HepG2 (cell line): Measurements from ENCODE around the gene CHRNB1. TPM values are rescaled to one million over a fixed set of nuclear protein-coding genes. Genes with fewer than 3 reads are reported as not detected.

Experiments used
- HNF1A ChIP-seq, 2 experiments: sonication (generic) in 1 of 2; formaldehyde crosslinking in 1 of 2; IDR thresholded peaks; 2 replicates each; pipeline versions ENCODE4 v1.4.0 to v1.6.1; 2016 to 2020; ENCODE audit warnings: borderline replicate concordance in 1 of 2, low read depth in 1 of 2, mild to moderate bottlenecking in 1 of 2, missing genetic modification reagents in 1 of 2
- ZNF318 ChIP-seq: sonication (generic); formaldehyde crosslinking; IDR thresholded peaks from 2 replicates; pipeline ENCODE4 v1.4.0; 2020; ENCODE audit warnings: mild to moderate bottlenecking, missing genetic modification reagents
- ZNF432 ChIP-seq: sonication (generic); formaldehyde crosslinking; IDR thresholded peaks from 2 replicates; pipeline ENCODE4 v1.5.0; 2020; ENCODE audit warnings: missing genetic modification reagents, mild to moderate bottlenecking, borderline replicate concordance
- polyA plus RNA-seq, 8 experiments: library from polyadenylated mRNA; depleted of rRNA in 3 of 8; stranded (reverse) in 7 of 8; unstranded in 1 of 8; fragments of >200 nt; fragmentation: Illumina TruSeq in 4 of 8; extraction: Trizol in 4 of 8; gene quantifications; 2 replicates each; pipeline versions ENCODE4 v1.2.1 to v1.2.3, GENCODE V29; 2011 to 2016; ENCODE audit warnings: low read depth in 4 of 8, missing spikeins in 1 of 8, mixed read lengths in 1 of 8; ENCODE audit not compliant: insufficient read depth in 1 of 8
- total RNA-seq, 5 experiments: library from RNA; depleted of rRNA; stranded (reverse); fragments of >200 nt; fragmentation: Illumina TruSeq; extraction: Trizol; gene quantifications; 2 replicates each; pipeline ENCODE4 v1.2.3, GENCODE V29; 2016; ENCODE audit warnings: low read depth in 1 of 5
- TF ChIP-seq, protein P1 (sequence below): sonication (generic); formaldehyde crosslinking; IDR thresholded peaks from 2 replicates; pipeline ENCODE4 v1.5.1; 2020; ENCODE audit warnings: mild to moderate bottlenecking, missing genetic modification reagents, moderate library complexity
- TF ChIP-seq, protein P2 (sequence below): sonication (generic); formaldehyde crosslinking; IDR thresholded peaks from 2 replicates; pipeline ENCODE4 v1.9.0; 2022; ENCODE audit warnings: missing genetic modification reagents, mild to moderate bottlenecking, borderline replicate concordance
- TF ChIP-seq, protein P3 (sequence below): sonication (generic); formaldehyde crosslinking; IDR thresholded peaks from 2 replicates; pipeline ENCODE4 v1.4.0; 2020; ENCODE audit warnings: missing genetic modification reagents

The CHRNB1 gene
- total and polyA plus RNA-seq, 2 of the 13 experiments (the other 11 are each of a cell fraction or from before 2014, with no cell fraction given) = 5.4 to 33.7 TPM

DNA sequence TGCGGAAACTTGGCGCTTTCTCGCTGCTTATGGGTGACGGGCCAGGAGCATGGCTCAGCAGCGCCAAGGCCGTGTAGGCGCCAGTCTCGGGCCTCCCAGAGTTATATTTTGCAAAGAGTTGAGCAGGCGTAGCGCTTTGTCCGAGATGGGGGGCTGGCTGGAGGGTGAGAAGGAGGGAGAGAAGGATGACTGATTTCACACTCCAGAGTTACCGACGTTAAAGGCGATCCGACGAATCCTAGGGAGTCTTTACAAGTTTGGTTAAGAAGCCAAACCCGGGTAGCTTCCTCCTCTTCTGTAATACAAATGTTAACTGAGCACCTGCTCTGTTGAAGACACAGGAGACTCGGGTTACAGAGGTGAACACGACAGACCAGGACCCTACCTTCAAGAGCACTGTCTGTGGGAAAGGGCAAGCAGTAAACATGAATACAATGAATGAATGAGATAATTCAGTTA lies 40.1 kb downstream of the CHRNB1 start (continued):
- peak; percentile 61; the same call in 1 of the 2 replicates for TF ChIP-seq ZNF318 (CRISPR knock-in tag)
- TF ChIP-seq, protein P1, sequence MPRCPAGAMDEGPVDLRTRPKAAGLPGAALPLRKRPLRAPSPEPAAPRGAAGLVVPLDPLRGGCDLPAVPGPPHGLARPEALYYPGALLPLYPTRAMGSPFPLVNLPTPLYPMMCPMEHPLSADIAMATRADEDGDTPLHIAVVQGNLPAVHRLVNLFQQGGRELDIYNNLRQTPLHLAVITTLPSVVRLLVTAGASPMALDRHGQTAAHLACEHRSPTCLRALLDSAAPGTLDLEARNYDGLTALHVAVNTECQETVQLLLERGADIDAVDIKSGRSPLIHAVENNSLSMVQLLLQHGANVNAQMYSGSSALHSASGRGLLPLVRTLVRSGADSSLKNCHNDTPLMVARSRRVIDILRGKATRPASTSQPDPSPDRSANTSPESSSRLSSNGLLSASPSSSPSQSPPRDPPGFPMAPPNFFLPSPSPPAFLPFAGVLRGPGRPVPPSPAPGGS (CRISPR knock-in tag) = peak; percentile 57; the same call in 1 of the 2 replicates
- TF ChIP-seq ZNF432 (CRISPR knock-in tag) = no peak
- TF ChIP-seq, protein P2, sequence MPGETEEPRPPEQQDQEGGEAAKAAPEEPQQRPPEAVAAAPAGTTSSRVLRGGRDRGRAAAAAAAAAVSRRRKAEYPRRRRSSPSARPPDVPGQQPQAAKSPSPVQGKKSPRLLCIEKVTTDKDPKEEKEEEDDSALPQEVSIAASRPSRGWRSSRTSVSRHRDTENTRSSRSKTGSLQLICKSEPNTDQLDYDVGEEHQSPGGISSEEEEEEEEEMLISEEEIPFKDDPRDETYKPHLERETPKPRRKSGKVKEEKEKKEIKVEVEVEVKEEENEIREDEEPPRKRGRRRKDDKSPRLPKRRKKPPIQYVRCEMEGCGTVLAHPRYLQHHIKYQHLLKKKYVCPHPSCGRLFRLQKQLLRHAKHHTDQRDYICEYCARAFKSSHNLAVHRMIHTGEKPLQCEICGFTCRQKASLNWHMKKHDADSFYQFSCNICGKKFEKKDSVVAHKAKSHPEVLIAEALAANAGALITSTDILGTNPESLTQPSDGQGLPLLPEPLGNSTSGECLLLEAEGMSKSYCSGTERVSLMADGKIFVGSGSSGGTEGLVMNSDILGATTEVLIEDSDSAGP = 0 out of 2 replicates have a peak, but pooled peaks have one; percentile 8
- TF ChIP-seq, protein P3, sequence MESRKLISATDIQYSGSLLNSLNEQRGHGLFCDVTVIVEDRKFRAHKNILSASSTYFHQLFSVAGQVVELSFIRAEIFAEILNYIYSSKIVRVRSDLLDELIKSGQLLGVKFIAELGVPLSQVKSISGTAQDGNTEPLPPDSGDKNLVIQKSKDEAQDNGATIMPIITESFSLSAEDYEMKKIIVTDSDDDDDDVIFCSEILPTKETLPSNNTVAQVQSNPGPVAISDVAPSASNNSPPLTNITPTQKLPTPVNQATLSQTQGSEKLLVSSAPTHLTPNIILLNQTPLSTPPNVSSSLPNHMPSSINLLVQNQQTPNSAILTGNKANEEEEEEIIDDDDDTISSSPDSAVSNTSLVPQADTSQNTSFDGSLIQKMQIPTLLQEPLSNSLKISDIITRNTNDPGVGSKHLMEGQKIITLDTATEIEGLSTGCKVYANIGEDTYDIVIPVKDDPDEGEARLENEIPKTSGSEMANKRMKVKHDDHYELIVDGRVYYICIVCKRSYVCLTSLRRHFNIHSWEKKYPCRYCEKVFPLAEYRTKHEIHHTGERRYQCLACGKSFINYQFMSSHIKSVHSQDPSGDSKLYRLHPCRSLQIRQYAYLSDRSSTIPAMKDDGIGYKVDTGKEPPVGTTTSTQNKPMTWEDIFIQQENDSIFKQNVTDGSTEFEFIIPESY (CRISPR knock-in tag) = no peak
- TF ChIP-seq HNF1A (IDR thresholded peaks at IDR 0.05; ENCODE audit: low read depth) = no peak
- peak; percentile 26; the same call in 1 of the 2 replicates for TF ChIP-seq HNF1A (CRISPR knock-in tag; IDR thresholded peaks at IDR 0.05; ENCODE audit: borderline replicate concordance)
